ENCODE data around the gene SPOCK1.

DNA sequence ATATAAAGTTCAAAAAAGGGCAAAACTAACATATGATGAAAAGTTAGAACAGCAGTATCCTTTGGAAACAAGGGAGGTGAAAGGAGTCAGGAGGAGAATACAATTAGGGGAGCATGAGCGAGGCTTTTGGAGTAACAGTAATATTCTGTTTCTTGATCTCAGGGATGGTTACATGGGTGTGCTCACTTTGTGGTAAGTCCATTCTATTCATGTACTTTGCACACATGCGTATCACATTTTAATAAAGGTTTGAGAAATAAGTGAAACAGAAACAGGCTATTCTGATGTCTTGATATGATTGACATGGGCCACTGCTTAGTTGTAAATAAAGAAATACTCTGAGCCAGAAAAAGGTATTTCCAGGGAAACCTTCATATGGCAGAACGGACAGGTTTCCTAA, 208.8 kb downstream of the SPOCK1 start:
- TF ChIP-seq CTCF (conservative IDR thresholded peaks at IDR 0.05) (no peak), EZH2 (IDR thresholded peaks at IDR 0.05; ENCODE audit: low read depth) (no peak)

All from PC-9 (cell line).